Measurements from ENCODE around the gene CDRT4. TPM values are rescaled to one million over a fixed set of nuclear protein-coding genes. Genes with fewer than 3 reads are reported as not detected.

The CDRT4 gene
- total RNA-seq, 2 experiments from 2014 or later, result 3.6 to 3.7 TPM

GRCh38 chr17:15475631-15476354 is 8.4 kb upstream of the CDRT4 start:
- TF ChIP-seq CTCF (IDR thresholded peaks at IDR 0.05), result no peak
- ChIA-PET POLR2A (no interaction called here), CTCF (interaction anchor here (1.4 kb wide), 1 partner anchor 26 kb away, joined by 4 read pairs; no protein-coding TSS in a partner anchor)
- intact Hi-C loops (cut with micrococcal nuclease), result no loop called here
- Mint-ChIP-seq H3K27ac (no peak overlapping the region), H3K27me3 (no peaks in the 10 kb centered on the region), H3K4me1 (ENCODE audit: low read depth) (no peaks in the 10 kb centered on the region), H3K36me3 (ENCODE audit: low read depth) (peaks cover 5% of the 10 kb centered on the region), H3K9me3 (no peaks in the 10 kb centered on the region), H3K4me3 (no peak overlapping the region)
- ATAC-seq (no peak), DNase-seq (no peak)

DNA sequence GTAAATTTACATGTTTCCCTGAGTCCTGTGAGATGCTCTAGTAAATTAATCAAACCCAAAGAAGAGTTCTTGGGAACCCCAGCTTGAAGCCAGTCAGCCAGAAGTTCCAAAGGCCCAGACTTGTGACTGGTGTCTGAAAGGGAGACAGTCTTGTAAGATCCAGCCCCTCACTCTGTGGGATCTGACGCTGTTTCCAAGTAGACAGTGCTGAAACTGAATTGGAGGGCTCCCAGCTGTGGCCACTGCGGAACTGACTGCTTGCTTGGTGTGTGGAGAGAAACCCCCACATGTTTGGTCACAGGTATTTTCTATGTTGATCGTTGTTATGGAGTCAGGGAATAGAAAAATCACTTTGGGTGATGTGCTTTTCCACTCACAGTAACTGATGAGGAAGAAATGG is 5.5 kb upstream of the CDRT4 start:
- H3K9me3 Mint-ChIP-seq, result no peaks in the 10 kb centered on the region
- no peak overlapping the region for H3K4me3 Mint-ChIP-seq
- H3K27me3 Mint-ChIP-seq, result no peaks in the 10 kb centered on the region
- H3K36me3 Mint-ChIP-seq (ENCODE audit: low read depth), result peaks cover 5% of the 10 kb centered on the region
- ChIA-PET POLR2A (no interaction called here), CTCF (no interaction called here)
- no peak for TF ChIP-seq CTCF (IDR thresholded peaks at IDR 0.05)
- intact Hi-C loops (cut with micrococcal nuclease), result no loop called here
- H3K27ac Mint-ChIP-seq, result no peak overlapping the region
- DNase-seq, result no peak
- H3K4me1 Mint-ChIP-seq (ENCODE audit: low read depth), result no peaks in the 10 kb centered on the region
- ATAC-seq, result no peak

- ChIA-PET CTCF (interaction anchor here (1.2 kb wide), 1 partner anchor 213 kb away, joined by 3 read pairs; no protein-coding TSS in a partner anchor), POLR2A (interaction anchor here (0.6 kb wide), 1 partner anchor 131 kb away, joined by 3 read pairs; no protein-coding TSS in a partner anchor)
- intact Hi-C loops (cut with micrococcal nuclease), result no loop called here
- DNase-seq, result no peak
- Mint-ChIP-seq H3K4me3 (no peak overlapping the region), H3K36me3 (ENCODE audit: low read depth) (peaks cover 5% of the 10 kb centered on the region), H3K4me1 (ENCODE audit: low read depth) (no peaks in the 10 kb centered on the region), H3K9me3 (no peaks in the 10 kb centered on the region), H3K27ac (no peak overlapping the region), H3K27me3 (no peaks in the 10 kb centered on the region)
- no peak for TF ChIP-seq CTCF (IDR thresholded peaks at IDR 0.05)
- no peak for ATAC-seq
Observed at GRCh38 chr17:15470536-15470935, 3.1 kb upstream of the CDRT4 start.

DNA sequence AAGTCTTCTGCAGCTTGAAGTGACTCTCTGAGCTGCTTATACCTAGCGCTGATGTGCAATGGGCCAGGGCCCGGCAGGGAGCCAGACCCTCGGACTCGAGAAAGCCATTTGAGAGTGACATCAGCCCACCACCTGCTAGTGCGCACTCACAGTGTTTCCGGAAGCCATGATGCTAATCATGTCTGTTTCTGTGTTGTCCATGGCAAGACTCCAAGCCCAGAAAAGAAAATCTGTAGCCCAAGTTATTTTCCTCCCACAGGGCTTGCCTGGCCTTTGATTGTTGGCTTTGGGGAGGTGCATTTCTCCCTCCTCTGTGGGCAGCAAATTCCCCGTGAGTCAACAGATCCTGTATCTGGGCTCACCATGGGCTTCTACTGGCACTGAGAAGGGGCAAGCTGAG is 1.8 kb upstream of the CDRT4 start:
- intact Hi-C loops (cut with micrococcal nuclease), result no loop called here
- no peak for ATAC-seq
- peaks cover under 1% of the 10 kb centered on the region for H3K36me3 Mint-ChIP-seq (ENCODE audit: low read depth)
- no peak for TF ChIP-seq CTCF (IDR thresholded peaks at IDR 0.05)
- H3K9me3 Mint-ChIP-seq, result no peaks in the 10 kb centered on the region
- POLR2A ChIA-PET, result no interaction called here
- CTCF ChIA-PET, result no interaction called here
- DNase-seq, result no peak
- no peaks in the 10 kb centered on the region for H3K27me3 Mint-ChIP-seq
- no peaks in the 10 kb centered on the region for H3K4me1 Mint-ChIP-seq (ENCODE audit: low read depth)
- no peak overlapping the region for H3K4me3 Mint-ChIP-seq
- H3K27ac Mint-ChIP-seq, result no peak overlapping the region

DNA sequence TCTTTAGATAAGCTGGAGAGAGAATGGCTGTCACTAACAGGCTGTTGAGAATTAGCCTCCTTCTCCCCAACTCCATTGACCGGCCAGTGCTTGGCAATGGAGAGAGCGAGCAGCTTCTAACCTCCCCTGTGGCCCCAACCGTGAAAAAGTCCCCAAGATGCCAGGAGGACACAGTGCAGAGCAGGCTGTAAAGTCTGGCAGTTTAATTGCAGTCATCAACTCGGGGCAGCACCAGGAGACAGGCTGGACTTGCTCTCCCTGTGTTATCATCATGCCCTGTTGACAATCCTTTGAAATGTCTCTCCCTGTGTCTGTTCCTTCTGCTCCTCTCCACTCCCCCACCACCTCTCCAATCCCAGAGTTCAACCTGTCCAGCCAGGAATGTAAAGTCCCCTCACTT is 705 bp upstream of the CDRT4 start:
- ChIA-PET CTCF (no interaction called here), POLR2A (no interaction called here)
- Mint-ChIP-seq H3K36me3 (ENCODE audit: low read depth) (no peaks in the 10 kb centered on the region), H3K27ac (no peak overlapping the region), H3K4me3 (no peak overlapping the region), H3K4me1 (ENCODE audit: low read depth) (no peaks in the 10 kb centered on the region), H3K27me3 (no peaks in the 10 kb centered on the region), H3K9me3 (no peaks in the 10 kb centered on the region)
- intact Hi-C loops (cut with micrococcal nuclease), result no loop called here
- TF ChIP-seq CTCF (IDR thresholded peaks at IDR 0.05), result no peak
- ATAC-seq, result no peak
- no peak for DNase-seq
